ENCODE data around the gene TECPR2. TPM values are rescaled to one million over a fixed set of nuclear protein-coding genes. Genes with fewer than 3 reads are reported as not detected.

TECPR2 gene
- total RNA-seq, 2 donors from 2014 or later, result 27.7 to 28.0 TPM

DNA sequence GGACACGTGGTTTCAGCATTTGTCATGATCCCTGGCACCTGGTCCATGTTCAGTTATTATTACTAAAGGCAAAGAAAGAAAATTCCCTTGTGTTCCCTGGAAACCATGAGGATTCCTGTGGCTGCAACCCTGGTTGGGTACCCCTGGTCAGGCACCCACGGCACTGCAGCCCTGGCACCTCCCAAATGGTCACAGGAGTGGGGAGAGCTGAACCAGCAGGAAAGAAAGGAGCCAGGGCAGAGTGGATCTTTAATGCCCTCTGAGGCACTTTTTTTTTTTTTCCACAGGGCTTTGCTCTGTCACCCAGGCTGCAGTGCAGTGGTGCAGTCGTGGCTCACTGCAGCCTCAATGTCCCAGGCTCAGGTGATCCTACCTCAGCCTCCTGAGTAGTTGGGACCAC is 17.5 kb upstream of the TECPR2 start:
- WGBS, 2 experiments (ENCODE audit: insufficient coverage in 1 of 2, insufficient read length in 1 of 2), result 93% methylated on average over 3 of the region's 3 CpGs

GRCh38 chr14:102346645-102347044 is 16.1 kb upstream of the TECPR2 start:
- Histone ChIP-seq H3K4me1 (ENCODE audit: control insufficient read depth, insufficient read depth, low read length) (no peaks in the 10 kb centered on the region), H3K36me3 (ENCODE audit: control insufficient read depth, insufficient read depth, low read length) (peaks cover 43% of the 10 kb centered on the region), H3K4me3 (ENCODE audit: low read length) (no peak overlapping the region), H3K9me3 (ENCODE audit: control insufficient read depth, low read length) (no peaks in the 10 kb centered on the region), H3K27ac (ENCODE audit: low read depth, low read length) (no peak overlapping the region), H3K27me3 (ENCODE audit: control insufficient read depth, insufficient read depth, low read length, poor library complexity, severe bottlenecking) (no peaks in the 10 kb centered on the region), H3K9ac (ENCODE audit: extremely low read depth, low read length, poor library complexity, severe bottlenecking) (no peak overlapping the region)
- Mint-ChIP-seq H3K9me3 (no peaks in the 10 kb centered on the region), H3K27ac (no peak overlapping the region), H3K4me1 (no peaks in the 10 kb centered on the region), H3K27me3 (ENCODE audit: insufficient read depth) (no peaks in the 10 kb centered on the region), H3K4me3 (no peak overlapping the region), H3K36me3 (ENCODE audit: low read depth) (peaks cover 62% of the 10 kb centered on the region)
- TF ChIP-seq CTCF (conservative IDR thresholded peaks at IDR 0.05), result no peak
- no peak for DNase-seq
- 94 to 100% methylated on average over 3 to 4 of the region's 4 CpGs for WGBS, 2 experiments (ENCODE audit: insufficient coverage in 1 of 2, insufficient read length in 1 of 2)

More for the DNA sequence above, 17.5 kb upstream of the TECPR2 start:
- H3K9me3 ChIP-seq (ENCODE audit: control insufficient read depth, low read length), result no peaks in the 10 kb centered on the region
- Mint-ChIP-seq H3K4me1 (no peaks in the 10 kb centered on the region), H3K27ac (peak overlapping the region; percentile 52), H3K9me3 (no peaks in the 10 kb centered on the region), H3K36me3 (ENCODE audit: low read depth) (peaks cover 68% of the 10 kb centered on the region), H3K27me3 (ENCODE audit: insufficient read depth) (no peaks in the 10 kb centered on the region), H3K4me3 (no peak overlapping the region)
- H3K27ac ChIP-seq (ENCODE audit: low read depth, low read length), result no peak overlapping the region
- no peak for DNase-seq
- no peaks in the 10 kb centered on the region for H3K27me3 ChIP-seq (ENCODE audit: control insufficient read depth, insufficient read depth, low read length, poor library complexity, severe bottlenecking)
- H3K4me3 ChIP-seq (ENCODE audit: low read length), result no peak overlapping the region
- peaks cover 39% of the 10 kb centered on the region for H3K36me3 ChIP-seq (ENCODE audit: control insufficient read depth, insufficient read depth, low read length)
- no peak overlapping the region for H3K9ac ChIP-seq (ENCODE audit: extremely low read depth, low read length, poor library complexity, severe bottlenecking)
- H3K4me1 ChIP-seq (ENCODE audit: control insufficient read depth, insufficient read depth, low read length), result no peaks in the 10 kb centered on the region
- no peak for TF ChIP-seq CTCF (conservative IDR thresholded peaks at IDR 0.05)

DNA sequence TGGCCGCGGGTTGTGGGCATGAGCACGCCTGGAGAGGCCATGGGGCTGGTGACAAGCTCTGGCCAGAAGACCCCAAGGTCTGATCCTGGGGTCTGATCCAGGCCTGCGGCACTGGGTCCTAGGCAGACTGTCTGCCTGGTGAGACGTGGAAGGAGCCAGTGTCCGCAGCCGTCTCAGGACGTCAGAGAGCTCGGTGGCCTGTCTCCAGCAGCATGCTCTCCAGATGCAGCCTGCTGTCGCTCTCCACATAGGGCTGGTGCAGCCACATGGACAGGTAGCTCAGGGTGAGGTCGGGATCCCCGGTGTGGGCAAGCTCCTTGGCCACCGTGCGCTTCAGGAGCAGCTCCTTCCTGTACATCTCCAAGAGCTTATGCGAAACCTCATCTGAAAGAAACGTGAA is 14.4 kb upstream of the TECPR2 start:
- WGBS, 2 experiments (ENCODE audit: insufficient coverage in 1 of 2, insufficient read length in 1 of 2), result 96 to 99% methylated on average over 13 to 16 of the region's 16 CpGs
- no peak for DNase-seq
- Mint-ChIP-seq H3K36me3 (ENCODE audit: low read depth) (peaks cover 54% of the 10 kb centered on the region), H3K27me3 (ENCODE audit: insufficient read depth) (no peaks in the 10 kb centered on the region), H3K9me3 (no peaks in the 10 kb centered on the region), H3K4me1 (no peaks in the 10 kb centered on the region), H3K27ac (no peak overlapping the region), H3K4me3 (no peak overlapping the region)
- no peak for TF ChIP-seq CTCF (conservative IDR thresholded peaks at IDR 0.05)
- Histone ChIP-seq H3K36me3 (ENCODE audit: control insufficient read depth, insufficient read depth, low read length) (peaks cover 38% of the 10 kb centered on the region), H3K4me1 (ENCODE audit: control insufficient read depth, insufficient read depth, low read length) (no peaks in the 10 kb centered on the region), H3K27ac (ENCODE audit: low read depth, low read length) (no peak overlapping the region), H3K4me3 (ENCODE audit: low read length) (no peak overlapping the region), H3K9me3 (ENCODE audit: control insufficient read depth, low read length) (no peaks in the 10 kb centered on the region), H3K9ac (ENCODE audit: extremely low read depth, low read length, poor library complexity, severe bottlenecking) (no peak overlapping the region), H3K27me3 (ENCODE audit: control insufficient read depth, insufficient read depth, low read length, poor library complexity, severe bottlenecking) (no peaks in the 10 kb centered on the region)
